Upper lobe of right lung (tissue), 1 donor: ENCODE results near the gene QRICH1. TPM values are rescaled to one million over a fixed set of nuclear protein-coding genes. Genes with fewer than 3 reads are reported as not detected.
A peak's percentile ranks its signal among the peaks of the same experiment; 100 is the strongest.

Experiments
- ATAC-seq: fragments of 200-7000 bp; cut with Tn5 transposase; one replicate; pipeline ENCODE4 v1.9.1; 2020; ENCODE audit warnings: mild to moderate bottlenecking, moderate library complexity
- DNase-seq: peaks from one replicate; pipeline ENCODE4 v3.0.0-alpha.2; 2020
- H3K27ac ChIP-seq: fragments of 200-600 bp; one replicate; pipeline ENCODE4 v1.8.0; 2022
- H3K27me3 ChIP-seq: fragments of 200-600 bp; one replicate; pipeline ENCODE4 v1.8.0; 2022; ENCODE audit warnings: mild to moderate bottlenecking
- H3K36me3 ChIP-seq: fragments of 200-600 bp; one replicate; pipeline ENCODE4 v1.8.0; 2022
- H3K4me1 ChIP-seq: fragments of 200-600 bp; one replicate; pipeline ENCODE4 v1.8.0; 2022
- H3K4me3 ChIP-seq: fragments of 200-600 bp; one replicate; pipeline ENCODE4 v1.8.0; 2022; ENCODE audit warnings: mild to moderate bottlenecking
- H3K9me3 ChIP-seq: fragments of 200-600 bp; one replicate; pipeline ENCODE4 v1.8.0; 2022
- intact Hi-C: fragments of 100-400 bp; cut with DNase I; formaldehyde crosslinking; loops from one replicate; pipeline ENCODE4 v1.11.0; 2022
- total RNA-seq: library from RNA; stranded (reverse); fragmentation: NEBNext Ultra II Directional; extraction: Animal tissue kit (Norgen Biotek cat#: 25700); gene quantifications from one replicate; pipeline ENCODE4 v1.2.1, GENCODE V29; 2021
- TF ChIP-seq, protein P1 (sequence below): fragments of 200-600 bp; IDR thresholded peaks from one replicate; pipeline ENCODE4 v1.8.0; 2022; ENCODE audit warnings: antibody characterized with exemption
- donor health status: DM: no; HTN: yes; CAD: no; lungs with severe emphysema.

Gene QRICH1
- total RNA-seq, 1 donor from 2014 or later, result 83.9 TPM

DNA sequence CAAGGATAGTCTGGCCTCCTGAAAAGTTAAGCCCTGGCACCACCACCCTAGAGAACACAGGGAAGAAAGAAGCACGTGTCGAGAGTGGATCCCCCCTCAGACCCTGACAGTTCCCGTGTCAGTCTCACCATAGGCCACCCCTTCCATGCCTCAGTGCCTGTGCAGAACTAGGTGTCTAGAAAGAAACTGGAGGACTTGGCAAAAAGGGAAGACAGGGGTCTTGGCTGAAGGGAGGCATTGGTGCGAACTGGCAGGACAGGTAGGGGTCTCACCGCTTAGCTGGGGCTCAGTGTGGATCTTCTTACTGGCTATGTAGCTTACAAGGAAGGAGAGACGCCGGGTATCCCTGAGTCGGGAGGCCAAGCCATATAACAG, 10.2 kb upstream of the QRICH1 start:
- peak overlapping the region; percentile 99 for H3K4me3 ChIP-seq
- intact Hi-C loops, result no loop called here
- H3K36me3 ChIP-seq, result peaks cover 61% of the 10 kb centered on the region
- DNase-seq (no peak), ATAC-seq (no peak)
- H3K9me3 ChIP-seq, result no peaks in the 10 kb centered on the region
- TF ChIP-seq, protein P1, sequence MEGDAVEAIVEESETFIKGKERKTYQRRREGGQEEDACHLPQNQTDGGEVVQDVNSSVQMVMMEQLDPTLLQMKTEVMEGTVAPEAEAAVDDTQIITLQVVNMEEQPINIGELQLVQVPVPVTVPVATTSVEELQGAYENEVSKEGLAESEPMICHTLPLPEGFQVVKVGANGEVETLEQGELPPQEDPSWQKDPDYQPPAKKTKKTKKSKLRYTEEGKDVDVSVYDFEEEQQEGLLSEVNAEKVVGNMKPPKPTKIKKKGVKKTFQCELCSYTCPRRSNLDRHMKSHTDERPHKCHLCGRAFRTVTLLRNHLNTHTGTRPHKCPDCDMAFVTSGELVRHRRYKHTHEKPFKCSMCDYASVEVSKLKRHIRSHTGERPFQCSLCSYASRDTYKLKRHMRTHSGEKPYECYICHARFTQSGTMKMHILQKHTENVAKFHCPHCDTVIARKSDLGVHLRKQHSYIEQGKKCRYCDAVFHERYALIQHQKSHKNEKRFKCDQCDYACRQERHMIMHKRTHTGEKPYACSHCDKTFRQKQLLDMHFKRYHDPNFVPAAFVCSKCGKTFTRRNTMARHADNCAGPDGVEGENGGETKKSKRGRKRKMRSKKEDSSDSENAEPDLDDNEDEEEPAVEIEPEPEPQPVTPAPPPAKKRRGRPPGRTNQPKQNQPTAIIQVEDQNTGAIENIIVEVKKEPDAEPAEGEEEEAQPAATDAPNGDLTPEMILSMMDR, result no peak
- H3K4me1 ChIP-seq, result peaks cover 21% of the 10 kb centered on the region
- H3K27ac ChIP-seq, result peak overlapping the region; percentile 93
- no peaks in the 10 kb centered on the region for H3K27me3 ChIP-seq

DNA sequence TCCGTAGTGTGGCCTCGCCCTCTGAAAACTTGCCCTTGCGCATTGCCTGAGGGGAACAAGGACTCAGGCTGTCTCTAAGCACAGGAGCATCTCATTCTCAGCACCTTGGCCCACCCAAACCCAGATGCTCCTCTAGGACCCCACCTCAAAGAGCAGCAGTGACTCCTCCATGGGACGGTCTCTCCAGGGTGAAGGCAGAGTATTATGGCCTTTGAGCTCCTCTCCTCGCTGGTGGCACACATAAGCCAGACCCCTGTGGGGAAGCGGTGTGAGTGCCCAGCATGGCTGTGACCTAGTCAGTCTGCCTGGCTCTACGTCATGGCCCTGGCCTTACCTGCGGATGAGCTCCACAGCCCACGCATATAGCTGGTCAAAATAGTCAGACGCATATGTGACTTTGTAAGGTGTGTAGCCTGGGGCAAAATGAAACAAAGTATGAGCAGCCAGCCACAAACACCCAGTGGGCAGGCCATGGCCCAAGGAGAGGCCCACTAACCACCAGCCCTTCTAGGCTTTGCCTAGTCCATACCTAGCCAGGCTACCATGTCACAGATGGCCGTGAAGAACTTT, 6.3 kb upstream of the QRICH1 start:
- Histone ChIP-seq H3K4me3 (no peak overlapping the region), H3K27ac (no peak overlapping the region), H3K36me3 (peaks cover 57% of the 10 kb centered on the region), H3K27me3 (no peaks in the 10 kb centered on the region), H3K9me3 (no peaks in the 10 kb centered on the region), H3K4me1 (peaks cover 16% of the 10 kb centered on the region)
- DNase-seq (no peak), ATAC-seq (no peak)
- intact Hi-C loops, result no loop called here
- TF ChIP-seq, protein P1, result no peak

DNA sequence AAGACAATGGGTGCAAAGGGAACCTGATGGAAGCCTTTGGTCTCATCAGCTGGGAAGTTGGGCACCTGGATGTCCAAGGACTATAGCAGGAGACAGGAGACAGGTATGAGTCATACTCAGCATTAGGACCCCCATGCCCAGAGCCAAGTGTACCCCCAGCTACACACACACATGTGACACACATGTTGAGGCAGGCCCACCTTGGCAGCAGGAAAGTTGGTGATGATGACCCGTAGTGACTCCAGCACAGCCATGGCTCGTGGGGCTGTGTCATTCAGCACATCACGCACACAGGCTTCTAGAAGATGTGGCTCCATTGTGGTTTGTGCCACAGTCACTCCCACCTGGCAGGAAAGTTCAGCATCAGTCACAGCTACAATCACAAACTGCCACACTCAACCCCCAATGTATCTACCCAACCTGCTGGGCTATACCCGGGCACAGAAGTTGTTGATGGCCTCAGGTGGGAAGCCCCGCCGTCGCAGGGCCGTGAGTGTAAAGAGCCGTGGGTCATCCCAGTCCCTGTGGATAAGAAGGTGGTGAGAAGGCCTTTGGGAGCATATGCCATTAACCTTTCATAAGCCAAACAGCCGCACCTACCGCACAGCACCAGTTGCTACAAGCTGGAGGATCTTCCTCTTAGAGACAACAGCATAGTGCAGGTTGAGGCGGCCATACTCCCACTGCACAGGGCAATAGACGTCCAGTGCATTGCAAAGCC, 5.2 kb upstream of the QRICH1 start:
- Histone ChIP-seq H3K36me3 (peaks cover 57% of the 10 kb centered on the region), H3K4me3 (no peak overlapping the region), H3K27me3 (no peaks in the 10 kb centered on the region), H3K4me1 (peaks cover 18% of the 10 kb centered on the region), H3K9me3 (no peaks in the 10 kb centered on the region), H3K27ac (no peak overlapping the region)
- TF ChIP-seq, protein P1, result no peak
- ATAC-seq, result no peak
- no peak for DNase-seq
- intact Hi-C loops, result no loop called here

DNA sequence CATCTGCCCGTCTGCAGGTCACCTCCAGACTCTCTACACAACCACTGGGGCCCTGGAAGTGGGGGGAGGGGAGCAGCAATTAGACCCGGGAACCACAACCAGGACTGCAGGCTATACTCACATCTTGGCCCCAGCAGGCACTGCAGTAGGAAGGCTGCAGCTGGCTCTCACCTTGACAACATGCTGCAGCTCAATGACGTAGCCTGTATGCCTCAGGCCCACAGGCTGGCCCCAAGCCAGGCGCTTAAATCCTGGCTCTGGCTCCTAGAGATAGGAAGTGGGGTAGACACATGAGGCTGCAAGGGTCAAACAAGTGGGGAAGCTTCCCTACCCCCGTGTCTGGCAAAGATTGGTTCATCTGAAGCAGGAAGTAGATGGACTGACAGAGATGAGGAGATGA, 4.6 kb upstream of the QRICH1 start:
- no peaks in the 10 kb centered on the region for H3K9me3 ChIP-seq
- H3K4me1 ChIP-seq, result peaks cover 12% of the 10 kb centered on the region
- no peak overlapping the region for H3K27ac ChIP-seq
- DNase-seq (no peak), ATAC-seq (no peak)
- TF ChIP-seq, protein P1, result no peak
- no peak overlapping the region for H3K4me3 ChIP-seq
- H3K36me3 ChIP-seq, result peaks cover 57% of the 10 kb centered on the region
- intact Hi-C loops, result no loop called here
- no peaks in the 10 kb centered on the region for H3K27me3 ChIP-seq

DNA sequence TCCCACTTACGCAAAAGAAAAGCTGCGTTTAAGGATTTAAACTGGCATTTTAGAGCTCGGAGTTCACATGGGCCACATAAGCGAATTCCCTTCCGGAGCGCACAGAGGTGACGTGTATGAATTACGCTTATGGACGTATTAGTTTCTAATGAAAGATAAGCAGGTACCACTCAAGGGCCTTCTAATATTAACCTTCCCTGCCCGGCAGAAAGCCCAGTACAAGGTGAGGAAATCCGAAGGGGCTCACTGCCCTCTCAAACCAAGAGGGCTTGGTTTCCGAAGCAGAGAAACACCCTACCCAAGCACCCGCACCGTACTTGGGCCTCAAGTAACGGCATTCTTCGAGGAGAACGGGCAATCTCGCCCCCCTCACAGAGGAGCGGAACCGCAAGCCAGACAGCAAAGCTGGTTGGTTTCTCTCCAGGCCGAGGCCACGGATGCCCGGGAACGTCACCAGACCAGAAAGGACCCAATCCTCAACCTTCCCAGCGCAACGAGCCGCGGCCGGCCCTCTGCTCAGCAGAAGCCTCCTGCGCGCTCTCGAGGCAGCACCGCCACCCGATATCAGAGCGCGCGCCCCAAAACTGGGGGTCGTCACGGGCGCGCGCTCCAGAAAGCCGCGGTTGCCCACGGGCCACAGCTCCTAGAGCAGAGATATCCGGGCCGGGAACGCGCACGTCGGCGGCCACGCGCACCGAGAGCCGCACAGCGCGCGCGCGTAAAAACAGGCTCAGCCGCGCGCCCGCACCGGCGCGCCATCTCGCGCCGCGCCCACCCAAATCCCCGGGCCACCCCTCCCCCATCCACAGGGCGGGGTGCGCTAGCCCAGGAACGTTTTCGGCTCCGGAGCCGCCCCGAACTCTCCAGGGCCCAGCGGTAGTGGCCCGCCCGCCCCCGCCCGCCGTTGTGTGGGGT, 676 bp downstream of the QRICH1 start:
- Histone ChIP-seq H3K27me3 (no peaks in the 10 kb centered on the region), H3K9me3 (no peaks in the 10 kb centered on the region), H3K4me3 (peak overlapping the region; percentile 77), H3K27ac (peak overlapping the region; percentile 89), H3K4me1 (peaks cover 37% of the 10 kb centered on the region), H3K36me3 (peaks cover 14% of the 10 kb centered on the region)
- peak; percentile 70 for ATAC-seq
- DNase-seq, result peak; percentile 91
- intact Hi-C loops, result no loop called here
- TF ChIP-seq, protein P1, result no peak
